GM21717 (cell line): Measurements from ENCODE around the gene ZNF611.
A peak's percentile ranks its signal among the peaks of the same experiment; 100 is the strongest.
"Not testable (repeated sequence)": the region's sequence is repeated elsewhere in the genome, so short reads cannot be mapped to it uniquely, and the experiment has no call there.

Experiments used
- ATAC-seq: cut with Tn5 transposase; IDR thresholded peaks from one replicate; pipeline ENCODE4 v1.9.1; 2021; ENCODE audit warnings: mild to moderate bottlenecking, moderate library complexity; ENCODE audit not compliant: unreplicated experiment

Gene ZNF611

GRCh38 chr19:52720541-52720940 is 14.3 kb downstream of the ZNF611 start:
- ATAC-seq = not testable (repeated sequence)

- ATAC-seq = no peak
Measured at GRCh38 chr19:52716522-52716921, 18.3 kb downstream of the ZNF611 start.

- ATAC-seq = not testable (repeated sequence)
Measured at GRCh38 chr19:52715902-52716301, 18.9 kb downstream of the ZNF611 start.

GRCh38 chr19:52715330-52715729 is 19.5 kb downstream of the ZNF611 start:
- not testable (repeated sequence) for ATAC-seq

- ATAC-seq = not testable (repeated sequence)
Measured at GRCh38 chr19:52713051-52713450, 21.8 kb downstream of the ZNF611 start.

GRCh38 chr19:52711661-52712060 is 23.2 kb downstream of the ZNF611 start:
- ATAC-seq = not testable (repeated sequence)

GRCh38 chr19:52710538-52710937 is 24.3 kb downstream of the ZNF611 start:
- no peak for ATAC-seq

- ATAC-seq = not testable (repeated sequence)
Measured at GRCh38 chr19:52705615-52706014, 29.2 kb downstream of the ZNF611 start.

GRCh38 chr19:52703917-52704316 is 30.9 kb downstream of the ZNF611 start:
- ATAC-seq = no peak

- no peak for ATAC-seq
Measured at GRCh38 chr19:52700673-52701072, 34.2 kb downstream of the ZNF611 start.

- ATAC-seq = not testable (repeated sequence)
Measured at GRCh38 chr19:52699555-52699954, 35.3 kb downstream of the ZNF611 start.

- no peak for ATAC-seq
Measured at GRCh38 chr19:52695996-52696395, 38.8 kb downstream of the ZNF611 start.

GRCh38 chr19:52694921-52695320 is 39.9 kb downstream of the ZNF611 start:
- ATAC-seq = no peak

- ATAC-seq = not testable (repeated sequence)
Measured at GRCh38 chr19:52694281-52694680, 40.6 kb downstream of the ZNF611 start.

- ATAC-seq = no peak
Measured at GRCh38 chr19:52692431-52693008, 42.3 kb downstream of the ZNF611 start.

GRCh38 chr19:52691737-52692136 is 43.1 kb downstream of the ZNF611 start:
- no peak for ATAC-seq

- ATAC-seq = no peak
Measured at GRCh38 chr19:52691215-52691610, 43.6 kb downstream of the ZNF611 start.

GRCh38 chr19:52690369-52691214 is 44.3 kb downstream of the ZNF611 start:
- ATAC-seq = peak; percentile 77

GRCh38 chr19:52689843-52690368 is 44.9 kb downstream of the ZNF611 start:
- ATAC-seq = peak; percentile 28

- not testable (repeated sequence) for ATAC-seq
Measured at GRCh38 chr19:52688925-52689796, 45.7 kb downstream of the ZNF611 start.

GRCh38 chr19:52688335-52688734 is 46.5 kb downstream of the ZNF611 start:
- no peak for ATAC-seq
